Measurements from ENCODE around the gene EGFR.

Gene EGFR

DNA sequence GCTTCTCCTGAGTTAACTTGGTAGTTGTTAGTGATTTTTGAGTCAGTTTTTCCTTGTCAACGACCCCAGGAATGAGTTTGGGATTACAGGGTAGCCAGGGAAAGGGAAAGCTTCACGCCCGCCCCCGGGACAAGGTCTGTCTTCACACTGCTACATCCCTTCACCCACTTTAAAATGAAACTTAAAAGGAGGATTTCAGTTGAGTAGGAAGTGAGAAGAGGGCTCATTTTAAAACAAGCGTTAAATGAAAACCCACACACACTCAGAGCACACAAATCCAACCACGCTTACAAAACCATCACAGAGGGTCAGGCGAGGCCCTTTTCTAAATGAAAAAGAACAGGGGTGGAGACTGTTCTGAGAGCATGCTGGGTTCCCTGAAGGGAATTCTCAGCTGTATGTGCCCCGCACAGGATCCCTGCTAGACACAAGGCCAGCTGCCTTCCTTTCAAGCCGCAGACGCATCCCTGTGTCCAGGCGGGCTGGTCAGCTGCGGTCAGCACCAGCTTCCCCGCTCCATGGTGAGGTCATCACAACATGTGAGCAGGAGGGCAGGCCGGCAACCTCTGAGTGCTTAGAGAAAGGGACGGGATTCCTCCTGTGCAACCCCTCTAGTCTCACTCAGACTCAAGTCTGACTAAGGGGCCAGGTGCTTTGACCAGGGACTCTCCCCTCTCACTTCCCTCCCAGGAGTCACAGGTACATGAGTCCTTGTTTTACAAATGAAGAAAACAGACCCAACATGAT lies 111.8 kb downstream of the EGFR start:
- DNase-seq, result no peak

DNA sequence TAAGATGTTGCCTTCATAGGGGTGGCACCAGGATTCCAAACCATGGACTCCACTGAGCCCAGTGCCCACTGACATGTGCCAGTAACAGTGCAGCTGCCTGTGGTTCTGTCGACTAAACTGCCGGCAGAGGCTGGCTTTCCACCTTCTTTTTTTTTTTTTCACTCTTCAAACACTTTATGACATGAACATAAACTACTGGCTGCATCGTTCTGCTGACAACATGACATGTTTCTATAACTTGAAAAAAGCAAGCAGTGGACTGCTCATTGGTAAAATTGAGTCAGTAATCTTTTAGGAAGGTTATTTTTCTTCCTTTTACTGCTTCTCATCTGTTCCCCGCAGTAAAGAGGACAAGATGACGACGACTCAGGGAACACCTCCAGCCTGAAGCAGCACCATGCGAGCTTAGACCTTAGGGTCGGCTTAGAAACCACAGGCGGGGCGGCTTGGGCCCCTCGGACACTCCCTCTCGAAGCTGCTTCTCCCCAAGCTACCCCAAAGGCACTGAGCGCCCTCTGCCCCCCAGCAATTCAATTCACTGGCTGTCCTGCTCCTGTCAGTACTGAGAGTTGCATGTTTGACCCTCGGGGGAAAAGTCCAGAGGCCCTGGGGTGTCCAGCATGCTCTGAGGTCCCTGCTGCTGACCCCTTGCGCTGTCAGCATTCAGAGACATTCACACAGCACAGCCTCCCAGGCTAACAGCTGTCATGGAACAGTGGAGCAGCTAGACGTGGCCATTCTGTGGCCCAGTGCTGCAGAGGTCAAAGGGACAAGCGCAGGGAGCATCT lies 112.5 kb downstream of the EGFR start:
- DNase-seq, result no peak

DNA sequence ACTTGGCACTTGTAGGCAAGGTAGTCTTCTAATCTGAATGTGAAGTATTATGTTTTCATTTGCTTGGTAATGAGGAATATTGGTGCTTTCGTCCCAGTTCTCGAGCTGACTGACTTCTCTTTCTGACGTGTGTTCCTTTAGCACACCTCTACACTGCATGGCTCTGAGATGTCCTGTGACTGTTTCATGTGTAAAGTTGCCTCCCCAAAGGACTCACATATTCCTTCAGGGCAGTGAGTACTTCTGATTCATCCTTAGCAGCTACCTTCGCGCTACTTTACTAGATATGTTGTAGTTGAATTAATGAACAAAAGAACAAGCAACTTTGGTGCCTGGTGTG lies 113.7 kb downstream of the EGFR start:
- DNase-seq, result no peak

DNA sequence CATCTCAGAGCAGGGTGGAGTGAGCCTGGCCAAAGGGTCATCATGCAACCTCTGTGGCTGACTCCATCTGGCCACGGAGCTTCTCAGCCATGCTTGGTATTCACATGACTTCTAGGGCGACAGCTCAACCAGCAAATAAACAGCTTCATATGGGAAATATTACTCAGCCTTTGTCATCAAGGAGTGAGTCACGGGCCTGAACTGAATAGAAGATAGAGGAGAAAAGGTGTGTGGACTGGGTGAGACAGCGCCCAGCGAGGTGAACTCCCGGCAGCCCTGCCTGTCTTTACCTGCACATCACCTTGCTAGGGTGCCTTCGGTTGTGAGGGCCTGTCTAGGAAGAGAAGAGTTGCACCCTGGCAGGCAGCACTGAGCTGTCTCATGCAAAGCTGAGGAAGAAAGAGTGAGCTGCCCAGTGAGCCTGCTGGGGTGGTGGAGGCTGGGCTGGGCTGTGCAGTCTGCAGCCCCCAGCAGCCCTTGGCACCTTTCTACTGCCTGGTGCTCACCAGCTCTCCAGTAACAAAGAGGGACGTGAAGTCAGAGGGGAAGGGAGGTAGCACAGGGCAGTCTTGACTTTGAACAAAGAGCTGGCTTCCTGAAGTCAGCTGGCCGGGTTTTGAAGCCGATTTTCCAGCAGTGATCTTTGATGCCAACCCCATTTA lies 114.2 kb downstream of the EGFR start:
- DNase-seq, result no peak

DNA sequence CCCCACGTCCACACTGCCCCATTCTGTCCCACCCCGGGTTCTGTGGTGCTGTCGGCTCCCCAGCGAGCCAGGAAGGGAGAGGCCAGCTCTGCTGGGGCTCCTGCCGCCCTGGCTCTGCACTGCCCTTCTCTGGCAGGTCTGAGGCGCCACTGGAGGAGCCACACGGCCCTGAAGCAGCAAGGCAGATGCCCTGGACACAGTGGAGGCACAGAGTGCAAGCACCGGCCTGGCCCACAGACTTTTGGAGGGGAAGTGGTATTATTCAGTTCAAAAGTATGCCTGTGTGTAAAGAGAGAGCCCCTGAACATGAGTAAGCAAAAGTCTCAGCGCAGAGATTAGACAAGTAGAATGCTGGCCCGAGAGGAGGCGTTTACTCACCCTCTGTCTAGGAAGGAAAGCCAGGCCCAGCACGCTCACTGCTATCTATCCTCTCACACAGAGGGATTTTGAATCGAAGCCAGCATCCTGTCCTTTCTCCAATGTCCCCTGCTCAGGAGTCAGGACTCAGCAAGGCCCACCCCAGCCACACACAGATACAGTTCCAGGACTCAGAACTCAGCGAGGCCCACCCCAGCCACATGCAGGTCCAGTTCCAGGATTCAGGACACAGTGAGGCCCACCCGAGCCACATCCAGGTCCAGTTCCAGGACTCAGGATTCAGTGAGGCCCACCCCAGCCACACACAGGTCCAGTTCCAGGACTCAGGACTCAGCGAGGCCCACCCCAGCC lies 115.0 kb downstream of the EGFR start:
- DNase-seq, result no peak

GRCh38 chr7:55134359-55134725 lies 115.5 kb downstream of the EGFR start:
- DNase-seq, result no peak

DNA sequence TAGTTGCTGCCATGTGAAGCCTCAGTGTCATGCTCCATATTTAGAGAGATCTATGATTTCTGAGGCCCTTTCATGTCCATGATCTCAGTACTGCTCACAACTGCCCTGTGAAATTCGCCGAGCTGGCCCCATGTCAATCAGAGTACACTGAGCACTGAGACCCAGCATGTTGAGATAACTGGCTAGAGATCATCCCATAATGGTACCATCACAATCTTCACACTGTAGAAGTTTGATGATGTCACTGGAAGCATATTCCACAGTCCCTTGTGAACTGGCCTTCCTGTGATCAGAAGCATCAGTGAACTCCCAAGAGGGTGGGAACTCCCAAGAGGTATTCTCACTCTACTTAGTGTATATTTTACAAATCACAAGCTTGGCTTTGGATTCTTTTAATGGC lies 116.0 kb downstream of the EGFR start:
- DNase-seq, result no peak

DNA sequence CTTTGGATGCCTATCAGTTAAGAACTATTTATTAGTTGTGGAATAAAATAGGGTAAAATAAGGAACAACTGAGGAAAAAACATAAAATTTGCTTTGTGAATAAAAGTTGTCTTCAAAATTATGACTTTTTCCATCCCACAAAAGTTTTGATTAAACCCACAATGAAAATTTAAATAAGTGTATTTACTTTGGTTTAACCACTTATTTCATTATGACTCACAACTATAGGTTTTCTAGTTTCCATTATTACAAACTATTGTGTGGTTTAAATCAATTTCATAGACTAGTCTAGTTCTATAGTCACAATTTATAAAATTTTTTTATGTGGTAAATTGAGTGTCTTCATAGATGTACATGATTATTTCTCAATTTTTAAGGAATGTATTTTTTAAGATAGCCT lies 116.6 kb downstream of the EGFR start:
- no peak for DNase-seq

GRCh38 chr7:55138663-55139062 lies 119.8 kb downstream of the EGFR start:
- DNase-seq, result no peak

GRCh38 chr7:55140221-55140940 lies 121.6 kb downstream of the EGFR start:
- no peak for DNase-seq

GRCh38 chr7:55140941-55141278 lies 122.1 kb downstream of the EGFR start:
- DNase-seq, result no peak

- DNase-seq, result no peak
Measured at GRCh38 chr7:55142919-55143600, 124.2 kb downstream of the EGFR start.

- DNase-seq, result no peak
Measured at GRCh38 chr7:55144333-55145317, 125.8 kb downstream of the EGFR start.

DNA sequence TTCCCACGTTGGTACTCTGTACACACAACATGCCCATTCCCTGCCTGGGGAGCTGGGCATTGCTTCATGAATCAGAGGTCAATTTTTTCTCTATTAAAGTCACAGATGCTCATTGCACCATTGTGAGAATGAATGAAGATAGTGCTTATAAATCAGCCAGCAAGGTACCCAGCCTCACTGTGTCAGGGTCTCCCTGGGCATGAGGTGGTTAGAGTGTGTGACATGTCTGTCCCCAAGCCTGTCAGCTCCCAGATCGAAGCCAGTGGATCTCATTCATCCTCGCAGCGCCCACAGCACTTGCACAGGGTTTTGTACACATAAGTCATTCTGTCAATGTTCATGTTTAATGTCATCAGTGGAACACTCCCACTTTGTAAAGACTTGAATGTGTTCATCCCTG lies 126.8 kb downstream of the EGFR start:
- DNase-seq, result no peak

DNA sequence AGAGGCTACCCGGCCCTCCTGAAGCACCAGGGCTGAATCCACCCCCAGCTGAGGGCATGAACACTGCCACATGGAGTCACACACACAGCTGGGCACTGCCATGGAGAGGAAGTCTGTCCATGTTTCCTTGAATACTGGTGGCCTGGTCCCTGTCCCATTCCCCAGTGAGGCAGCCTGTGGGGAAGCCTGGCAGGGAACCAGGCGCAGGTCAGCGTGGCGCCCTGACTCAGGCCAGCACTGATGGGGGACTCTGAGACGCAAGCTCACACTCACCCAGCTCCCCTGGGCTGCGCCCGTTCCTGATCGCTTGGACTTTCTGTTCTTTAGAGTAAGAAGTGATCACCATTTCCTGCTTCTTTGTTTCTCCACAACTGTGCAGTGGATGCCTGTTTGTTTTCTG lies 128.3 kb downstream of the EGFR start:
- DNase-seq, result no peak

DNA sequence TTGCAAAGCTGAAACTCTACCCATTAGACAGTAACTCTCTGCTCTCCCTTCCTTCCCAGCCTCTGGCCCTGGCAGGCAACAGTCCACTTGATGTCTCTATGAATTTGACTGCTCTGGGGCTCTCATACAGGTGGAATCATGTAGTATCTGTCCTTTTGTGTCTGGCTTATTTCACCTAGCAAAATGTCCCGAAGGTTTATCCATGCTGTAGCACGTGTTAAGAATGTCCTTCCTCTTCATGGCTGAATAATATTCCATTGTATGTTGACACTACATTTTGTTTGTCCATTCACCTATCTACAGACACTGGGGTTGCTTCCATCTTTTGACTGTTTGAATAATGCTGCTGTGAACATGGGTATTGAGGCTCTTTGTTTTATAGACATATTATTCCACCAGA lies 128.9 kb downstream of the EGFR start:
- no peak for DNase-seq

GRCh38 chr7:55148571-55148970 lies 129.8 kb downstream of the EGFR start:
- DNase-seq, result no peak

DNA sequence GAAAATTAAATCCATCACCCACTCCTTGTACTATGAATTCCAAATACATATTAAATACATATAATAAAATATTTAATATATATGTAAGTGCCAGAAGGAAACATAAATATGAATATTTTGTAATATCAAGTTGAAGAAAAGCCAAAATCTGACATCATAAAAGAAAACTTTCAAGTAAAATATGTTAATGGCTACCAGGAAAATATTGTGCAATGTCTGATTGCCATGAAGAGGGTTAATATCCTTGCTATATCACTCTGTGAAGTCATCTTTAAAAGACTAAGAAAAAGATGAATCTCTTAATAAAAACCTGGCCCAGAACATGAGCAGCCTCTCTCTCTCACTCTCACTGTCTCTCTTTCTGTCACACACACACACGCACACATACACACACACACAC lies 130.2 kb downstream of the EGFR start:
- no peak for DNase-seq

- no peak for DNase-seq
Measured at GRCh38 chr7:55150166-55150565, 131.3 kb downstream of the EGFR start.

DNA sequence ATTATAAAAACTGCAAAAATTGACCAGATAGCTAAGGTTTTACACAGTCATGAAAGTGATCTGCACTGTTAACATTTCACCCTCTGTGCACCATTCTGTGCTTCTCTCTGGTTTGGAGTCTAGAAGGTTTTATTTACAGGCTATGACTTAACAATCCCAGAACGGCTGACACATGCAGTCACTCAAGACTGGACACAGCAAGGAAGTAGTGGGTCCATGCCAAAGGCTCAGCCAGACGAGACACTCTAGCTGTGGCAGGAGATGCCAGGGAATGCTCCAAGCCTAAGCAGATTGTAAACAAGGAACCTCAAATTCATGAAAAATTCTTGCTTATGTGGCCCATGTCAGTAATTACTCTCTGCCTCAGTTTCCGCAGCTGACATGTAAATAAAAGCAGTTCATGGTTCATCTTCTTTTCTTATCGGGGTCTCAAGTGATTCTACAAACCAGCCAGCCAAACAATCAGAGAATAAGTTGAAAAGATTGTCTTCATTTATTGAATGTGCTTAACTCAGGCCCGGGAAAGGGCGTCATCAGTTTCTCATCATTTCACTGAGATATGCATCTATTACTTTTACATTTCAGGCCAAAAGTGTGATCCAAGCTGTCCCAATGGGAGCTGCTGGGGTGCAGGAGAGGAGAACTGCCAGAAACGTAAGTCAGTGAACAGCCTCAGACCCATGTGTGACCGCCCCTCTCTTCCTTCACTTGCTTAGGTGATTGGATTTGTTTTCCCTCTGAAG lies 132.1 kb downstream of the EGFR start:
- DNase-seq, result no peak

All from CD4-positive, alpha-beta T cell treated with Interleukin-12 subunit alpha and Interleukin-12 subunit beta, for 1 hour (primary cell).